Neutrophil (primary cell): ENCODE data around the gene DMD.

ENCODE experiments used
- H3K27ac ChIP-seq: fragments of 200-600 bp; sonication (generic); 2 replicates; pipeline ENCODE4 v1.5.1; 2016; ENCODE audit warnings: mild to moderate bottlenecking, moderate library complexity
- H3K27me3 ChIP-seq: fragments of 200-600 bp; sonication (generic); 2 replicates; pipeline ENCODE4 v1.6.0; 2016; ENCODE audit warnings: mild to moderate bottlenecking
- H3K36me3 ChIP-seq: fragments of 200-600 bp; sonication (generic); 2 replicates; pipeline ENCODE4 v1.5.1; 2017
- H3K4me1 ChIP-seq, 2 experiments: fragments of 200-600 bp in 1 of 2; sonication (generic) in 1 of 2; 1 replicate in 1 of 2; 2 replicates in 1 of 2; pipeline versions ENCODE4 v1.5.1 to v1.6.1; 2013 to 2016; ENCODE audit warnings: low read depth in 1 of 2, low read length in 1 of 2, mild to moderate bottlenecking in 1 of 2, moderate library complexity in 1 of 2; ENCODE audit not compliant: control insufficient read depth in 1 of 2, insufficient read depth in 1 of 2
- H3K4me3 ChIP-seq, 2 experiments: fragments of 200-600 bp in 1 of 2; sonication (generic) in 1 of 2; 1 replicate in 1 of 2; 2 replicates in 1 of 2; pipeline ENCODE4 v1.5.1; 2013 to 2016; ENCODE audit warnings: low read depth in 1 of 2, low read length in 1 of 2, mild to moderate bottlenecking in 1 of 2, moderate library complexity in 1 of 2
- H3K9me3 ChIP-seq: fragments of 200-600 bp; sonication (generic); 2 replicates; pipeline ENCODE4 v1.5.1; 2016
- TF ChIP-seq, protein P1 (sequence below): fragments of 200-600 bp; sonication (generic); IDR thresholded peaks from 2 replicates; pipeline ENCODE4 v1.5.1; 2016; ENCODE audit warnings: antibody characterized with exemption

DMD gene

GRCh38 chrX:33126469-33126868, 84.9 kb downstream of the DMD start:
- H3K4me1 ChIP-seq: no peaks in the 10 kb centered on the region
- H3K27ac ChIP-seq: no peak overlapping the region
- no peaks in the 10 kb centered on the region for H3K27me3 ChIP-seq
- TF ChIP-seq, protein P1, sequence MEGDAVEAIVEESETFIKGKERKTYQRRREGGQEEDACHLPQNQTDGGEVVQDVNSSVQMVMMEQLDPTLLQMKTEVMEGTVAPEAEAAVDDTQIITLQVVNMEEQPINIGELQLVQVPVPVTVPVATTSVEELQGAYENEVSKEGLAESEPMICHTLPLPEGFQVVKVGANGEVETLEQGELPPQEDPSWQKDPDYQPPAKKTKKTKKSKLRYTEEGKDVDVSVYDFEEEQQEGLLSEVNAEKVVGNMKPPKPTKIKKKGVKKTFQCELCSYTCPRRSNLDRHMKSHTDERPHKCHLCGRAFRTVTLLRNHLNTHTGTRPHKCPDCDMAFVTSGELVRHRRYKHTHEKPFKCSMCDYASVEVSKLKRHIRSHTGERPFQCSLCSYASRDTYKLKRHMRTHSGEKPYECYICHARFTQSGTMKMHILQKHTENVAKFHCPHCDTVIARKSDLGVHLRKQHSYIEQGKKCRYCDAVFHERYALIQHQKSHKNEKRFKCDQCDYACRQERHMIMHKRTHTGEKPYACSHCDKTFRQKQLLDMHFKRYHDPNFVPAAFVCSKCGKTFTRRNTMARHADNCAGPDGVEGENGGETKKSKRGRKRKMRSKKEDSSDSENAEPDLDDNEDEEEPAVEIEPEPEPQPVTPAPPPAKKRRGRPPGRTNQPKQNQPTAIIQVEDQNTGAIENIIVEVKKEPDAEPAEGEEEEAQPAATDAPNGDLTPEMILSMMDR: no peak
- no peaks in the 10 kb centered on the region for H3K9me3 ChIP-seq
- no peaks in the 10 kb centered on the region for H3K36me3 ChIP-seq
- no peak overlapping the region for H3K4me3 ChIP-seq

DNA sequence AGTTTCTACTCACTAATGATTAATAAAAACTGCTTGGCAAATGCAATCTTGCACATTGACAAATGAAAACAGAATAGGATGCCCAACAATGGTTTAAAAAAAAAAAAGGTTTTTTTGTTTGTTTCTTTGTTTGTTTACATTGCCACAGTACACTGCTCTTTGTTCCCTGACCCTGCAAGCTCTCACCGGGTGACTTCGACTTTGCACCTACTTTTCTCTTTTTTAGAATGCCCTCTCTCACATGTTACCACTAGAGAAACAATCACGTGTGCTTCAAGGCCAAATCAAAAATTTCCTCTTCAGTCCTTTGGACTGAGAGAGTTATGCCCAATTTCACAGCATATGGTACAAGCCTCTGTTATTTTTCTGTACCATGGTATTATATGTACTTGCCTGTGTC, 101.5 kb downstream of the DMD start:
- Histone ChIP-seq H3K4me1 (no peaks in the 10 kb centered on the region), H3K4me3 (no peak overlapping the region), H3K9me3 (no peaks in the 10 kb centered on the region), H3K27ac (no peak overlapping the region), H3K27me3 (no peaks in the 10 kb centered on the region), H3K36me3 (no peaks in the 10 kb centered on the region)
- TF ChIP-seq, protein P1: no peak

- Histone ChIP-seq H3K4me3 (no peak overlapping the region), H3K27ac (no peak overlapping the region), H3K36me3 (no peaks in the 10 kb centered on the region), H3K9me3 (no peaks in the 10 kb centered on the region), H3K4me1 (no peaks in the 10 kb centered on the region), H3K27me3 (no peaks in the 10 kb centered on the region)
- TF ChIP-seq, protein P1: no peak
These were observed 104.6 kb downstream of the DMD start for GRCh38 chrX:33106737-33107136.

DNA sequence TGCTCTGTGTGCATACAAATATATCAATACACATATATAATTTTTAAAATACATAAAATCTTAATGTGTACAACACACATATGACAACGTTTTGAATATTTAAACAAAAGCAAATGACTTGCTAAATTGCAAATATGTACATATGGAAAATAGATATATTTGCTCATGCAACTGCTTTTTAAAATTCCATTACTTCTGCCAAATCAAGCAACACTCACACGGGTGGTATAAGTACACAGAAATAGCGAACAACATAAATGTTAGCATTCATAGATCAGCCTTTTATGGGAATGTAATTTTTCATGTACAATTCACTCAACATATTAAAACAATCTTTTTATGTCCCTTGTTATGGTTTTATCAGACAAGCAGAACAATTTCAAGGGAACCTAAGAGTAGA, 116.3 kb downstream of the DMD start:
- no peaks in the 10 kb centered on the region for H3K27me3 ChIP-seq
- H3K4me1 ChIP-seq: no peaks in the 10 kb centered on the region
- H3K27ac ChIP-seq: no peak overlapping the region
- H3K36me3 ChIP-seq: no peaks in the 10 kb centered on the region
- TF ChIP-seq, protein P1: no peak
- no peaks in the 10 kb centered on the region for H3K9me3 ChIP-seq
- H3K4me3 ChIP-seq: no peak overlapping the region

DNA sequence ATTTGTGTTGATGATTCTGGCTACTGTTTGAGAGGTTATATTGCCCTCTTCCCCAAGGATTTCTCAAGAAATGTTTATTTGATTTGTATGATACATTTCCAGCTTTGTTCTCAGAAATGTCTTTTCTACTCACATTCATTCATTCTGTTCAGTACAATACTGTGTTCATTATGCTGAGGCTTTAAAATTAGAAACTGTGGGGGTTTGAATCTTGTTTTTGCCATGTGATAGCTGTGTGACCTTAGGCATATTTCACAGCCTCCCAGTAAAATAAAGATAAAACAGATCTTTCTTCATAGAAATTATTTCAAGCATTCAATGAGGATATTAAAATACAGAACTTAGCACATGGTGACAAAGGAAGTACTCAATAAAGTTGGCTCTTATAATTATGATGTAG, 123.9 kb downstream of the DMD start:
- TF ChIP-seq, protein P1: no peak
- no peaks in the 10 kb centered on the region for H3K27me3 ChIP-seq
- H3K27ac ChIP-seq: no peak overlapping the region
- no peaks in the 10 kb centered on the region for H3K36me3 ChIP-seq
- H3K4me1 ChIP-seq: no peaks in the 10 kb centered on the region
- H3K9me3 ChIP-seq: no peaks in the 10 kb centered on the region
- no peak overlapping the region for H3K4me3 ChIP-seq

DNA sequence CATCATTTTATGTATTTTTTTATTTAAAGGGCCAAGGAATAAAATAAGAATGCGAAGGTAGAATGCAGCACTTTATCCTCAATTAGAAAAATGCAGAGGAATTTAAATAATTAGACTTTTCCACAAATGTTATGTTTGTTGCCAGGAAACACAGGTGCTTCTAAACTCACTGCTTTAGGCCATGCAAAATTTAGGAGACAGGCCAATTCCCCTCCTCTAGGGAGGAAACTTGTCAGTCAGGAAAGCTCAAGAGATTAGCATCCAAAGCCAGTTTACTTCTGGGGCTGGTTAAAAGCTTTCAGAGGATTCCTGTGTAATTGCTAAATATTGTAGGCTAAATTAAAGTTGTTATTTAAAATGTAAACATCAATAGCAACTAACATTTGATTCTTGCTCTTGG, 124.5 kb downstream of the DMD start:
- Histone ChIP-seq H3K27ac (no peak overlapping the region), H3K4me3 (no peak overlapping the region), H3K36me3 (no peaks in the 10 kb centered on the region), H3K9me3 (no peaks in the 10 kb centered on the region), H3K4me1 (no peaks in the 10 kb centered on the region), H3K27me3 (no peaks in the 10 kb centered on the region)
- TF ChIP-seq, protein P1: no peak
